ENCODE results near the gene GALNT18. TPM values are rescaled to one million over a fixed set of nuclear protein-coding genes. Genes with fewer than 3 reads are reported as not detected.
A peak's percentile ranks its signal among the peaks of the same experiment; 100 is the strongest.

Gene GALNT18
- total RNA-seq, 1 experiment from 2014 or later: 13.5 TPM

GRCh38 chr11:11441091-11441490 is 180.7 kb downstream of the GALNT18 start:
- DNase-seq (ENCODE audit: low read depth): peak; percentile 15
- in situ Hi-C loops (cut with HindIII; ENCODE audit: low pct_unique_long_range_greater_than_20kb, low sequenced_read_pairs): no loop called here

GRCh38 chr11:11440144-11440543 is 181.7 kb downstream of the GALNT18 start:
- in situ Hi-C loops (cut with HindIII; ENCODE audit: low pct_unique_long_range_greater_than_20kb, low sequenced_read_pairs): no loop called here
- no peak for DNase-seq (ENCODE audit: low read depth)

GRCh38 chr11:11439591-11439990 is 182.2 kb downstream of the GALNT18 start:
- in situ Hi-C loops (cut with HindIII; ENCODE audit: low pct_unique_long_range_greater_than_20kb, low sequenced_read_pairs): no loop called here
- DNase-seq (ENCODE audit: low read depth): no peak

- DNase-seq (ENCODE audit: low read depth): no peak
Measured at GRCh38 chr11:11436715-11437313, 185.0 kb downstream of the GALNT18 start.

GRCh38 chr11:11435635-11436034 is 186.2 kb downstream of the GALNT18 start:
- in situ Hi-C loops (cut with HindIII; ENCODE audit: low pct_unique_long_range_greater_than_20kb, low sequenced_read_pairs): no loop called here

More at GRCh38 chr11:11436715-11437313, 185.0 kb downstream of the GALNT18 start:
- in situ Hi-C loops (cut with HindIII; ENCODE audit: low pct_unique_long_range_greater_than_20kb, low sequenced_read_pairs): no loop called here

GRCh38 chr11:11433960-11434359 is 187.8 kb downstream of the GALNT18 start:
- in situ Hi-C loops (cut with HindIII; ENCODE audit: low pct_unique_long_range_greater_than_20kb, low sequenced_read_pairs): no loop called here
- no peak for DNase-seq (ENCODE audit: low read depth)

More at GRCh38 chr11:11435635-11436034, 186.2 kb downstream of the GALNT18 start:
- DNase-seq (ENCODE audit: low read depth): no peak

GRCh38 chr11:11432621-11433319 is 189.0 kb downstream of the GALNT18 start:
- in situ Hi-C loops (cut with HindIII; ENCODE audit: low pct_unique_long_range_greater_than_20kb, low sequenced_read_pairs): no loop called here

GRCh38 chr11:11430431-11430830 is 191.4 kb downstream of the GALNT18 start:
- in situ Hi-C loops (cut with HindIII; ENCODE audit: low pct_unique_long_range_greater_than_20kb, low sequenced_read_pairs): no loop called here
- no peak for DNase-seq (ENCODE audit: low read depth)

More at GRCh38 chr11:11432621-11433319, 189.0 kb downstream of the GALNT18 start:
- no peak for DNase-seq (ENCODE audit: low read depth)

- in situ Hi-C loops (cut with HindIII; ENCODE audit: low pct_unique_long_range_greater_than_20kb, low sequenced_read_pairs): no loop called here
Measured at GRCh38 chr11:11428714-11429113, 193.1 kb downstream of the GALNT18 start.

GRCh38 chr11:11427542-11427941 is 194.3 kb downstream of the GALNT18 start:
- DNase-seq (ENCODE audit: low read depth): no peak

More at GRCh38 chr11:11428714-11429113, 193.1 kb downstream of the GALNT18 start:
- DNase-seq (ENCODE audit: low read depth): no peak

GRCh38 chr11:11427140-11427539 is 194.7 kb downstream of the GALNT18 start:
- in situ Hi-C loops (cut with HindIII; ENCODE audit: low pct_unique_long_range_greater_than_20kb, low sequenced_read_pairs): no loop called here

More at GRCh38 chr11:11427542-11427941, 194.3 kb downstream of the GALNT18 start:
- in situ Hi-C loops (cut with HindIII; ENCODE audit: low pct_unique_long_range_greater_than_20kb, low sequenced_read_pairs): no loop called here

GRCh38 chr11:11426226-11426952 is 195.4 kb downstream of the GALNT18 start:
- in situ Hi-C loops (cut with HindIII; ENCODE audit: low pct_unique_long_range_greater_than_20kb, low sequenced_read_pairs): no loop called here
- no peak for DNase-seq (ENCODE audit: low read depth)

More at GRCh38 chr11:11427140-11427539, 194.7 kb downstream of the GALNT18 start:
- no peak for DNase-seq (ENCODE audit: low read depth)

GRCh38 chr11:11425806-11426205 is 196.0 kb downstream of the GALNT18 start:
- in situ Hi-C loops (cut with HindIII; ENCODE audit: low pct_unique_long_range_greater_than_20kb, low sequenced_read_pairs): no loop called here

GRCh38 chr11:11424688-11425087 is 197.1 kb downstream of the GALNT18 start:
- no peak for DNase-seq (ENCODE audit: low read depth)
- in situ Hi-C loops (cut with HindIII; ENCODE audit: low pct_unique_long_range_greater_than_20kb, low sequenced_read_pairs): no loop called here

More at GRCh38 chr11:11425806-11426205, 196.0 kb downstream of the GALNT18 start:
- no peak for DNase-seq (ENCODE audit: low read depth)

GRCh38 chr11:11422411-11423128 is 199.2 kb downstream of the GALNT18 start:
- DNase-seq (ENCODE audit: low read depth): no peak
- in situ Hi-C loops (cut with HindIII; ENCODE audit: low pct_unique_long_range_greater_than_20kb, low sequenced_read_pairs): no loop called here

- in situ Hi-C loops (cut with HindIII; ENCODE audit: low pct_unique_long_range_greater_than_20kb, low sequenced_read_pairs): no loop called here
- no peak for DNase-seq (ENCODE audit: low read depth)
Measured at GRCh38 chr11:11421509-11421908, 200.3 kb downstream of the GALNT18 start.

- in situ Hi-C loops (cut with HindIII; ENCODE audit: low pct_unique_long_range_greater_than_20kb, low sequenced_read_pairs): no loop called here
Measured at GRCh38 chr11:11420899-11421285, 200.9 kb downstream of the GALNT18 start.

GRCh38 chr11:11420191-11420898 is 201.5 kb downstream of the GALNT18 start:
- in situ Hi-C loops (cut with HindIII; ENCODE audit: low pct_unique_long_range_greater_than_20kb, low sequenced_read_pairs): no loop called here
- DNase-seq (ENCODE audit: low read depth): no peak

More at GRCh38 chr11:11420899-11421285, 200.9 kb downstream of the GALNT18 start:
- DNase-seq (ENCODE audit: low read depth): no peak

Measured in Caki2 (cell line).